Smooth muscle cell (in vitro differentiated cells): ENCODE data around the gene OXCT1. TPM values are rescaled to one million over a fixed set of nuclear protein-coding genes. Genes with fewer than 3 reads are reported as not detected.
"Not testable (repeated sequence)": the region's sequence is repeated elsewhere in the genome, so short reads cannot be mapped to it uniquely, and the experiment has no call there.

Experiments used
- DNase-seq: peaks from one replicate; lab custom pipeline; 2025; ENCODE audit not compliant: unreplicated experiment; lab: John Stamatoyannopoulos, UW
- H2AFZ ChIP-seq: fragments of 200-600 bp; sonication (generic); 2 replicates; pipeline ENCODE4 v1.6.0; 2016; ENCODE audit warnings: antibody characterized with exemption, low read depth, mild to moderate bottlenecking
- H3F3A ChIP-seq: fragments of 200-600 bp; sonication (generic); 2 replicates; pipeline ENCODE4 v1.6.0; 2017; ENCODE audit warnings: antibody characterized with exemption, low read depth
- H3K27ac ChIP-seq: fragments of 200-600 bp; sonication (generic); 2 replicates; pipeline ENCODE4 v1.5.1; 2016; ENCODE audit warnings: low read depth, mild to moderate bottlenecking
- H3K27me3 ChIP-seq: fragments of 200-600 bp; sonication (generic); 2 replicates; pipeline ENCODE4 v1.6.1; 2016; ENCODE audit warnings: low read depth, mild to moderate bottlenecking
- H3K36me3 ChIP-seq: fragments of 200-600 bp; sonication (generic); 2 replicates; pipeline ENCODE4 v1.5.1; 2016; ENCODE audit warnings: low read depth
- H3K4me1 ChIP-seq: fragments of 200-600 bp; sonication (generic); 2 replicates; pipeline ENCODE4 v1.5.1; 2016; ENCODE audit warnings: low read depth
- H3K4me2 ChIP-seq: fragments of 200-600 bp; sonication (generic); 2 replicates; pipeline ENCODE4 v1.6.0; 2016; ENCODE audit warnings: mild to moderate bottlenecking
- H3K4me3 ChIP-seq: fragments of 200-600 bp; sonication (generic); 2 replicates; pipeline ENCODE4 v1.5.1; 2016; ENCODE audit warnings: mild to moderate bottlenecking
- H3K79me2 ChIP-seq: fragments of 200-600 bp; sonication (generic); 2 replicates; pipeline ENCODE4 v1.6.0; 2016; ENCODE audit warnings: low read depth, mild to moderate bottlenecking
- H3K9ac ChIP-seq: fragments of 200-600 bp; sonication (generic); 2 replicates; pipeline ENCODE4 v1.6.0; 2016; ENCODE audit warnings: low read depth
- H3K9me3 ChIP-seq: fragments of 200-600 bp; sonication (generic); replicated peaks from 2 replicates; pipeline ENCODE4 v1.5.1; 2016; ENCODE audit warnings: low read depth
- H4K20me1 ChIP-seq: fragments of 200-600 bp; sonication (generic); 2 replicates; pipeline ENCODE4 v1.6.0; 2016; ENCODE audit warnings: low read depth
- CTCF ChIP-seq: fragments of 200-600 bp; sonication (generic); IDR thresholded peaks from 2 replicates; pipeline ENCODE4 v1.5.1; 2017; ENCODE audit warnings: borderline replicate concordance, mild to moderate bottlenecking, antibody characterized with exemption; ENCODE audit not compliant: insufficient read depth, poor library complexity, severe bottlenecking
- WGBS: methylation state at CpG from one replicate; pipeline ENCODE4 v1.1.7; 2016; ENCODE audit warnings: low lambda C conversion rate; 5-methylcytosine and 5-hydroxymethylcytosine counted together
- polyA plus RNA-seq: library from polyadenylated mRNA; unstranded; fragments of >200 nt; fragmentation: Nextera tagmentation; extraction: Ambion mirVana; gene quantifications from 2 replicates; pipeline ENCODE4 v1.2.1, GENCODE V29; 2016
- total RNA-seq: library from RNA; depleted of rRNA; stranded (reverse); fragments of >200 nt; gene quantifications from 2 replicates; pipeline ENCODE4 v1.2.3, GENCODE V29; 2014

Gene OXCT1
- total and polyA plus RNA-seq, 2 experiments from 2014 or later, result 10.0 to 16.7 TPM

GRCh38 chr5:41738710-41739354, 131.4 kb downstream of the OXCT1 start:
- no peaks in the 10 kb centered on the region for H3K4me1 ChIP-seq
- H2AFZ ChIP-seq, result no peak overlapping the region
- H4K20me1 ChIP-seq, result no peaks in the 10 kb centered on the region
- no peaks in the 10 kb centered on the region for H3K79me2 ChIP-seq
- no peak for DNase-seq
- H3F3A ChIP-seq, result no peaks in the 10 kb centered on the region
- no peak for TF ChIP-seq CTCF
- H3K27me3 ChIP-seq, result no peaks in the 10 kb centered on the region
- H3K9ac ChIP-seq, result no peak overlapping the region
- no peak overlapping the region for H3K27ac ChIP-seq
- no peak overlapping the region for H3K4me3 ChIP-seq
- H3K9me3 ChIP-seq, result no peaks in the 10 kb centered on the region
- no peak overlapping the region for H3K4me2 ChIP-seq
- H3K36me3 ChIP-seq, result no peaks in the 10 kb centered on the region
- WGBS, result 58% methylated on average over 3 of the region's 3 CpGs

- H3K4me2 ChIP-seq, result no peak overlapping the region
Observed at GRCh38 chr5:41736641-41737040, 133.6 kb downstream of the OXCT1 start.

GRCh38 chr5:41735213-41735612, 135.0 kb downstream of the OXCT1 start:
- H3K36me3 ChIP-seq, result no peaks in the 10 kb centered on the region

More at GRCh38 chr5:41736641-41737040, 133.6 kb downstream of the OXCT1 start:
- no peaks in the 10 kb centered on the region for H3K36me3 ChIP-seq
- no peaks in the 10 kb centered on the region for H3K9me3 ChIP-seq
- no peak overlapping the region for H2AFZ ChIP-seq
- H3F3A ChIP-seq, result no peaks in the 10 kb centered on the region
- DNase-seq, result no peak
- H3K4me1 ChIP-seq, result no peaks in the 10 kb centered on the region
- no peak for TF ChIP-seq CTCF
- no peaks in the 10 kb centered on the region for H3K27me3 ChIP-seq
- H3K79me2 ChIP-seq, result no peaks in the 10 kb centered on the region
- no peak overlapping the region for H3K4me3 ChIP-seq
- H3K9ac ChIP-seq, result no peak overlapping the region
- H4K20me1 ChIP-seq, result no peaks in the 10 kb centered on the region
- no peak overlapping the region for H3K27ac ChIP-seq

GRCh38 chr5:41729381-41729780, 140.8 kb downstream of the OXCT1 start:
- 93% methylated on average over 5 of the region's 5 CpGs for WGBS
- not testable (repeated sequence) for H3K4me1 ChIP-seq

More at GRCh38 chr5:41735213-41735612, 135.0 kb downstream of the OXCT1 start:
- Histone ChIP-seq H3F3A (no peaks in the 10 kb centered on the region), H3K79me2 (no peaks in the 10 kb centered on the region), H3K9me3 (no peaks in the 10 kb centered on the region), H3K27ac (no peak overlapping the region), H3K4me2 (no peak overlapping the region), H3K4me3 (no peak overlapping the region), H3K9ac (no peak overlapping the region), H4K20me1 (no peaks in the 10 kb centered on the region), H2AFZ (no peak overlapping the region), H3K27me3 (no peaks in the 10 kb centered on the region), H3K4me1 (no peaks in the 10 kb centered on the region)
- no peak for DNase-seq
- TF ChIP-seq CTCF, result no peak

More at GRCh38 chr5:41729381-41729780, 140.8 kb downstream of the OXCT1 start:
- H3K27ac ChIP-seq, H3K79me2 ChIP-seq, H2AFZ ChIP-seq, H4K20me1 ChIP-seq, H3K9me3 ChIP-seq, H3K9ac ChIP-seq, H3K4me3 ChIP-seq, H3K27me3 ChIP-seq, DNase-seq, H3K36me3 ChIP-seq, H3K4me2 ChIP-seq, H3F3A ChIP-seq: not testable (repeated sequence)
